Stimulated activated CD8-positive, alpha-beta memory T cell treated with anti-CD3 and anti-CD28 coated beads, Interleukin-4, amount 100 ng/mL, for 48 hours (primary cell): ENCODE measurements around the gene MCHR1.
"Not testable (repeated sequence)": the region's sequence is repeated elsewhere in the genome, so short reads cannot be mapped to it uniquely, and the experiment has no call there.

ENCODE experiments used
- DNase-seq: peaks from one replicate; pipeline ENCODE4 v3.0.0-alpha.2; 2020

MCHR1 gene

GRCh38 chr22:40679249-40679963 is at the start of gene MCHR1:
MCHR1 (plus strand) TSS chr22:40679484; CDS start chr22:40679653, 169 bp downstream.
- DNase-seq: no peak

- DNase-seq: no peak
Measured at GRCh38 chr22:40631925-40632324, 47.4 kb upstream of the MCHR1 start.

- DNase-seq: no peak
Measured at GRCh38 chr22:40633036-40633435, 46.2 kb upstream of the MCHR1 start.

- DNase-seq: no peak
Measured at GRCh38 chr22:40634119-40634903, 45.0 kb upstream of the MCHR1 start.

GRCh38 chr22:40635043-40635939 is 44.0 kb upstream of the MCHR1 start:
- DNase-seq: no peak

- peak; percentile 43 for DNase-seq
Measured at GRCh38 chr22:40635940-40636379, 43.3 kb upstream of the MCHR1 start.

- DNase-seq: peak; percentile 99
Measured at GRCh38 chr22:40636380-40637182, 42.7 kb upstream of the MCHR1 start, which contains the start of gene MRTFA. MRTFA (minus strand) TSS chr22:40636719.

GRCh38 chr22:40637183-40638150 is 41.8 kb upstream of the MCHR1 start:
- peak; percentile 76 for DNase-seq

- peak; percentile 20 for DNase-seq
Measured at GRCh38 chr22:40638261-40638660, 41.0 kb upstream of the MCHR1 start.

- no peak for DNase-seq
Measured at GRCh38 chr22:40641269-40641668, 38.0 kb upstream of the MCHR1 start.

- DNase-seq: no peak
Measured at GRCh38 chr22:40642316-40642715, 37.0 kb upstream of the MCHR1 start.

GRCh38 chr22:40645579-40646197 is 33.6 kb upstream of the MCHR1 start:
- no peak for DNase-seq

- no peak for DNase-seq
Measured at GRCh38 chr22:40648386-40648785, 30.9 kb upstream of the MCHR1 start.

GRCh38 chr22:40651057-40651456 is 28.2 kb upstream of the MCHR1 start:
- DNase-seq: no peak

- peak; percentile 94 for DNase-seq
Measured at GRCh38 chr22:40651563-40652501, 27.5 kb upstream of the MCHR1 start.

GRCh38 chr22:40653361-40653760 is 25.9 kb upstream of the MCHR1 start:
- no peak for DNase-seq

- no peak for DNase-seq
Measured at GRCh38 chr22:40654522-40655167, 24.6 kb upstream of the MCHR1 start.

- not testable (repeated sequence) for DNase-seq
Measured at GRCh38 chr22:40655941-40656340, 23.3 kb upstream of the MCHR1 start.

GRCh38 chr22:40656651-40657050 is 22.6 kb upstream of the MCHR1 start:
- not testable (repeated sequence) for DNase-seq
